H1 (cell line): ENCODE data around the gene RNF2. TPM values are rescaled to one million over a fixed set of nuclear protein-coding genes. Genes with fewer than 3 reads are reported as not detected.

Experiments
- CTCF ChIA-PET: fragments of 300-600 bp; sonication (Branson Sonifier 250); formaldehyde crosslinking; loops from one replicate; lab custom pipeline; 2021; ENCODE audit not compliant: partially characterized antibody; lab: Charles Lee
- POLR2A ChIA-PET: fragments of 300-600 bp; sonication (Branson Sonifier 250); formaldehyde crosslinking; loops from one replicate; lab custom pipeline; 2021; ENCODE audit warnings: inconsistent platforms; ENCODE audit not compliant: partially characterized antibody; lab: Charles Lee
- DNase-seq, 2 experiments: peaks; one replicate each; pipeline versions ENCODE4 v3.0.0 to v3.0.0-alpha.2; 2010 to 2022; ENCODE audit warnings: low spot score in 2 of 2, low read depth in 1 of 2, mixed read lengths in 1 of 2
- FAIRE-seq: peaks from 2 replicates; lab custom pipeline; 2011; peaks lifted over from hg19 to GRCh38; lab: Jason Lieb, UNC
- H2AFZ ChIP-seq: 2 replicates; pipeline ENCODE4 v1.8.1; 2012; ENCODE audit warnings: low read length, inconsistent platforms
- H2AK5ac ChIP-seq: 2 replicates; pipeline ENCODE4 v1.6.1; 2013; ENCODE audit warnings: low read depth, low read length
- H2BK120ac ChIP-seq: replicated peaks from 2 replicates; pipeline ENCODE3; 2013; ENCODE audit warnings: low read depth, low read length, inconsistent platforms
- H2BK12ac ChIP-seq: 2 replicates; pipeline ENCODE4 v1.6.1; 2013; ENCODE audit warnings: low read depth, low read length
- H2BK15ac ChIP-seq: 2 replicates; pipeline ENCODE4 v1.6.1; 2013; ENCODE audit warnings: low read length
- H2BK20ac ChIP-seq: 2 replicates; pipeline ENCODE4 v1.6.1; 2013; ENCODE audit warnings: low read length
- H2BK5ac ChIP-seq: 2 replicates; pipeline ENCODE4 v1.6.1; 2013; ENCODE audit warnings: low read depth, low read length
- H3K14ac ChIP-seq: 2 replicates; pipeline ENCODE4 v1.6.1; 2013; ENCODE audit warnings: inconsistent platforms; ENCODE audit not compliant: insufficient read length
- H3K18ac ChIP-seq: 2 replicates; pipeline ENCODE4 v1.6.1; 2013; ENCODE audit warnings: low read length; ENCODE audit errors: extremely low read depth
- H3K23ac ChIP-seq: 2 replicates; pipeline ENCODE4 v1.6.1; 2013; ENCODE audit warnings: inconsistent platforms; ENCODE audit not compliant: insufficient read length
- H3K23me2 ChIP-seq: 2 replicates; pipeline ENCODE4 v1.6.1; 2013; ENCODE audit warnings: low read depth, low read length
- H3K27ac ChIP-seq: 2 replicates; pipeline ENCODE4 v1.6.1; 2011; ENCODE audit warnings: low read depth, low read length, inconsistent platforms
- H3K27me3 ChIP-seq, 4 experiments: replicated peaks in 1 of 4; 1 replicate in 1 of 4; 2 replicates in 3 of 4; pipeline versions ENCODE4 v1.6.1 to v1.8.1; 2011 to 2013; ENCODE audit warnings: low read length in 3 of 4, mild to moderate bottlenecking in 3 of 4, inconsistent platforms in 2 of 4, mixed read lengths in 2 of 4, moderate library complexity in 1 of 4; ENCODE audit not compliant: control insufficient read depth in 3 of 4, insufficient read depth in 3 of 4; ENCODE audit errors: extremely low read depth in 1 of 4
- H3K36me3 ChIP-seq, 4 experiments: 2 replicates each; pipeline versions ENCODE4 v1.6.1 to v1.8.1; 2011 to 2013; ENCODE audit warnings: mild to moderate bottlenecking in 4 of 4, low read length in 3 of 4, moderate library complexity in 2 of 4, control low read depth in 1 of 4, inconsistent platforms in 1 of 4; ENCODE audit not compliant: insufficient read depth in 4 of 4, control insufficient read depth in 2 of 4
- H3K4ac ChIP-seq: replicated peaks from 2 replicates; pipeline ENCODE3; 2013; ENCODE audit warnings: low read length, low read depth, mixed read lengths, inconsistent platforms; ENCODE audit not compliant: insufficient read length
- H3K4me1 ChIP-seq, 4 experiments: replicated peaks in 1 of 4; 1 replicate in 1 of 4; 2 replicates in 3 of 4; pipeline versions ENCODE4 v1.6.1 to v1.8.1; 2011 to 2013; ENCODE audit warnings: low read length in 3 of 4, inconsistent platforms in 2 of 4, mixed read lengths in 1 of 4; ENCODE audit not compliant: insufficient read depth in 4 of 4, control insufficient read depth in 3 of 4
- H3K4me2 ChIP-seq, 2 experiments: 2 replicates each; pipeline versions ENCODE4 v1.6.1 to v1.8.1; 2011 to 2013; ENCODE audit warnings: low read depth in 2 of 2, low read length in 2 of 2, control low read depth in 1 of 2, inconsistent platforms in 1 of 2, mild to moderate bottlenecking in 1 of 2; ENCODE audit not compliant: insufficient read depth in 1 of 2
- H3K4me3 ChIP-seq, 4 experiments: fragments of 200-600, 300-600 bp in 1 of 4; sonication (generic), shearing (Covaris generic), sonication (Bioruptor Twin) in 1 of 4; 2 replicates each; pipeline versions ENCODE4 v1.5.1 to v1.8.1; 2011 to 2016; ENCODE audit warnings: low read length in 4 of 4, low read depth in 3 of 4, control low read depth in 2 of 4, inconsistent platforms in 2 of 4, mild to moderate bottlenecking in 2 of 4, mixed read lengths in 1 of 4, moderate library complexity in 1 of 4; ENCODE audit not compliant: insufficient read depth in 2 of 4; ENCODE audit errors: extremely low read depth in 1 of 4
- H3K56ac ChIP-seq: replicated peaks from 2 replicates; pipeline ENCODE3; 2013; ENCODE audit warnings: low read depth, mild to moderate bottlenecking, mixed read lengths, low read length, inconsistent platforms; ENCODE audit not compliant: insufficient read length
- H3K79me1 ChIP-seq: 2 replicates; pipeline ENCODE4 v1.6.1; 2013; ENCODE audit warnings: low read depth, low read length, control low read depth
- H3K79me2 ChIP-seq, 2 experiments: 2 replicates each; pipeline versions ENCODE4 v1.6.1 to v1.8.1; 2012 to 2013; ENCODE audit warnings: low read length in 2 of 2, mild to moderate bottlenecking in 2 of 2, inconsistent platforms in 1 of 2; ENCODE audit not compliant: insufficient read depth in 2 of 2, control insufficient read depth in 1 of 2
- H3K9ac ChIP-seq, 4 experiments: replicated peaks in 1 of 4; 1 replicate in 1 of 4; 2 replicates in 3 of 4; pipeline versions ENCODE4 v1.6.1 to v1.8.1; 2011 to 2013; ENCODE audit warnings: low read depth in 3 of 4, low read length in 3 of 4, control low read depth in 2 of 4, mild to moderate bottlenecking in 2 of 4, moderate library complexity in 2 of 4, inconsistent platforms in 1 of 4; ENCODE audit errors: extremely low read depth in 1 of 4
- H3K9me3 ChIP-seq, 2 experiments: 2 replicates each; pipeline versions ENCODE4 v1.6.1 to v1.8.1; 2012 to 2013; ENCODE audit warnings: mild to moderate bottlenecking in 2 of 2, moderate library complexity in 2 of 2, control low read depth in 1 of 2, inconsistent platforms in 1 of 2, low read depth in 1 of 2, low read length in 1 of 2, mixed read lengths in 1 of 2; ENCODE audit not compliant: insufficient read depth in 2 of 2
- H4K20me1 ChIP-seq, 2 experiments: replicated peaks in 1 of 2; 2 replicates each; pipeline versions ENCODE3 to v1.8.1; 2011 to 2013; ENCODE audit warnings: inconsistent platforms in 2 of 2, low read length in 2 of 2, mild to moderate bottlenecking in 1 of 2; ENCODE audit not compliant: insufficient read depth in 2 of 2, control insufficient read depth in 1 of 2
- H4K5ac ChIP-seq: 2 replicates; pipeline ENCODE4 v1.6.1; 2013; ENCODE audit warnings: low read length, low read depth, mixed read lengths, inconsistent platforms; ENCODE audit not compliant: insufficient read length
- H4K8ac ChIP-seq: 2 replicates; pipeline ENCODE4 v1.8.0; 2013; ENCODE audit warnings: mild to moderate bottlenecking, moderate library complexity, low read length, inconsistent platforms; ENCODE audit not compliant: insufficient read depth; ENCODE audit errors: extremely low read depth
- H4K91ac ChIP-seq: replicated peaks from 2 replicates; pipeline ENCODE3; 2013; ENCODE audit warnings: low read length, mixed read lengths, inconsistent platforms; ENCODE audit not compliant: insufficient read length
- FOSL1 ChIP-seq: IDR thresholded peaks from 2 replicates; pipeline ENCODE4 v1.6.1; 2011; ENCODE audit warnings: mild to moderate bottlenecking, low read depth, low read length, moderate library complexity; ENCODE audit not compliant: insufficient read depth
- WGBS, 2 experiments: shearing (Covaris generic) in 1 of 2; methylation state at CpG; one replicate each; pipeline versions ENCODE4 v1.1.6 to v1.1.7; 2013 to 2015; ENCODE audit warnings: low lambda C conversion rate in 2 of 2, mixed read lengths in 2 of 2, inconsistent platforms in 1 of 2, low coverage in 1 of 2, missing lambda C conversion rate in 1 of 2; ENCODE audit not compliant: insufficient replicate concordance in 2 of 2, insufficient coverage in 1 of 2, insufficient read length in 1 of 2; ENCODE audit errors: extremely low coverage in 1 of 2, missing lambda C conversion rate in 1 of 2; 5-methylcytosine and 5-hydroxymethylcytosine counted together
- polyA plus RNA-seq, 7 experiments: library from polyadenylated mRNA; depleted of rRNA in 3 of 7; stranded (reverse) in 5 of 7; unstranded in 2 of 7; fragments of >200 nt in 5 of 7; fragments of 200-250 nt in 2 of 7; gene quantifications; 1 replicate in 5 of 7; 2 replicates in 1 of 7; 4 replicates in 1 of 7; pipeline versions ENCODE4 v1.2.1 to v1.2.3, GENCODE V29; 2011 to 2013; ENCODE audit warnings: missing spikeins in 2 of 7, mixed read lengths in 2 of 7
- total RNA-seq: library from RNA; stranded (reverse); fragmentation: NEBNext Ultra II Directional; extraction: Animal tissue kit (Norgen Biotek cat#: 25700); gene quantifications from 2 replicates; pipeline ENCODE4 v1.2.1, GENCODE V29; 2021

RNF2 gene
- total and polyA plus RNA-seq, 2 of the 8 experiments (the other 6 are each of a cell fraction or from before 2014, with no cell fraction given) = 28.9 to 58.9 TPM

DNA sequence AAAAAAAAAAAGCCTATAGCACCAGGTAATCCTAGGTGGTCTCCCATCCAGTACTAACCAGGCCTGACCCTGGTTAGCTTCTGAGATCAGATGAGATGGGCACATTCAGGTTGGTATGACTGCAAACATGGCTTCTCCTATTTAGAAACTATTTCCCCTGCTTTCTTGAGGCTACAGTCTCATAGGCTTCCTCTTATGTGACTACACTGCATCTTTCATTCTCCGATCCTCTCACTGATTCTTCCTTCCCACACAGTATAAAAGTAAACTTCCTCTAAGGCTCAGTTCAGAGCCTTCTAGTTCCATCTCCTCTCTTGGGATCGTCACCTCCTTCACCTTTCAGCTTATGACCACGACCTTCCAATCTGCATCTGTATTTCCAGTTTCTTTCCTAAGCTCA lies 30.4 kb upstream of the RNF2 start:
- no peak for TF ChIP-seq FOSL1
- TF ChIP-seq, all 59 proteins: peak for 0
- H2BK20ac ChIP-seq = no peak overlapping the region
- no peaks in the 10 kb centered on the region for H3K4me1 ChIP-seq
- H3K9ac ChIP-seq = no peak overlapping the region
- no peak overlapping the region for H3K4me3 ChIP-seq
- H3K56ac ChIP-seq = no peak overlapping the region
- H3K36me3 ChIP-seq = no peaks in the 10 kb centered on the region
- H3K4me2 ChIP-seq = no peak overlapping the region
- no peak overlapping the region for H4K91ac ChIP-seq
- FAIRE-seq = no peak
- H3K4ac ChIP-seq = no peak overlapping the region
- H2AK5ac ChIP-seq = no peak overlapping the region
- no peaks in the 10 kb centered on the region; the same call in 1 of the 2 replicates for H3K23me2 ChIP-seq
- no peak overlapping the region for H3K27ac ChIP-seq
- H2BK5ac ChIP-seq = no peak overlapping the region
- H2BK120ac ChIP-seq = no peak overlapping the region
- POLR2A ChIA-PET = interaction anchor here (1.0 kb wide), 1 partner anchor 30 kb away, joined by 3 read pairs; no protein-coding TSS in a partner anchor
- H4K8ac ChIP-seq = no peak overlapping the region
- no peaks in the 10 kb centered on the region for H3K79me1 ChIP-seq
- no peak overlapping the region for H3K23ac ChIP-seq
- H2BK15ac ChIP-seq = no peak overlapping the region
- no peaks in the 10 kb centered on the region for H3K27me3 ChIP-seq
- H3K14ac ChIP-seq = no peak overlapping the region
- no peak overlapping the region for H2BK12ac ChIP-seq
- H3K79me2 ChIP-seq = no peaks in the 10 kb centered on the region
- H3K9me3 ChIP-seq = no peaks in the 10 kb centered on the region
- H3K18ac ChIP-seq = no peak overlapping the region
- 92% methylated on average over 3 of the region's 3 CpGs; no CpG with 5 or more reads in 1 of the 2 experiments for WGBS, 2 experiments
- H4K5ac ChIP-seq = no peak overlapping the region
- DNase-seq = no peak
- peak overlapping the region; percentile 40; the same call in 1 of the 2 replicates for H2AFZ ChIP-seq
- H4K20me1 ChIP-seq = no peaks in the 10 kb centered on the region
- CTCF ChIA-PET = interaction anchor here (1.0 to 1.4 kb wide), 2 partner anchors 32 to 278 kb away, joined by 3 read pairs; no protein-coding TSS in a partner anchor
